GM18868 (cell line): ENCODE results near the gene G6PC2.
"Not testable (repeated sequence)": the region's sequence is repeated elsewhere in the genome, so short reads cannot be mapped to it uniquely, and the experiment has no call there.

Experiments
- ATAC-seq: cut with Tn5 transposase; IDR thresholded peaks from one replicate; pipeline ENCODE4 v1.9.1; 2021; ENCODE audit warnings: mild to moderate bottlenecking, moderate library complexity; ENCODE audit not compliant: unreplicated experiment

G6PC2 gene

DNA sequence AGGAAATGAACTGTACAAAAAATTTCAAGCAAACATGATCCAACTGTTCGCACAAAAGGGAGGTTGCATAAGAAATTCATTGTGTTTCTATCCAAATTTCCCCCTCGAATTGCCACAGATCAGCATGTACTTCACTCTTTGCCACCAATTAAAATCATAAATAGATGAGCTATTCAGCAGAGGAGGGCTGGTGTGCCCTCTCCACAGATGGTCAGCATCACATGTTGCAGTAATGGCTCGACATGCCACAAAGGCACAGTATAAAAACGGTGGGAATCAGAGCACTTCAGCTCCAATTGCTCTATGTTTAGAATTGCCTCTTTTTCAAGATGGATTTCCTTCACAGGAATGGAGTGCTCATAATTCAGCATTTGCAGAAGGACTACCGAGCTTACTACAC, at the start of gene G6PC2:
Gene G6PC2 (plus strand): TSS at position 289 of the 400 bp plus-strand sequence. CDS start 41 bp downstream, at position 330.
- no peak for ATAC-seq

DNA sequence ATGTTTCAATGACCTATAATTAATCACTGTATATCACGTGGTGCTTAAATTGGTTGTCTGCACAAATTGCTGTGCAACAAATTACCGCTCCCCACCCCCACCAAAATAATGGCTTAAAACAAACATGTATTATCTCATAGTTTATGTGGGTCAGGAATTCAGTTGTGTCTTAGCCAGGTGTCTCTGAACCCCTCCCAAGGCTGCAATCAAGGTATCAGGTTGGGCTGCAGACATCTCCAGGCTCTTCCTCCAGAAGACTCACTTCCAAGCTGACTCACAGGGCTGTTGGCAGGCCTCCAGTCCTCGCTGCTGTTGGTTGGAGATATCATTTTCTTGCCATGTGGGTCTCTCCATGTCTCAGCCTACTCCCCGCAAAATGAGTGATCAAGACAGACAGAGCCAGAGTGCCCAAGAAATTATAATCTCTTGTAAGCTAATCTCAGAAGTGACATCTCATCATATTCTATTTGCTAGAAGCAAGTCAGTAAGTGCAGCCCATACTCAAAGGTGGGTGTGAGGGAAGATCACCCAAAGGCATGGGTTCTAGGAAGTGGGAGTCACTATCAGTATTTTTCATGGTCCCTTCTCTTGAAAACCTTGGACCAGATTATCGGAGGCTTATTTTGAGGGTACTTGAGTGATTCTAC, 49.3 kb upstream of the G6PC2 start:
- ATAC-seq: no peak

DNA sequence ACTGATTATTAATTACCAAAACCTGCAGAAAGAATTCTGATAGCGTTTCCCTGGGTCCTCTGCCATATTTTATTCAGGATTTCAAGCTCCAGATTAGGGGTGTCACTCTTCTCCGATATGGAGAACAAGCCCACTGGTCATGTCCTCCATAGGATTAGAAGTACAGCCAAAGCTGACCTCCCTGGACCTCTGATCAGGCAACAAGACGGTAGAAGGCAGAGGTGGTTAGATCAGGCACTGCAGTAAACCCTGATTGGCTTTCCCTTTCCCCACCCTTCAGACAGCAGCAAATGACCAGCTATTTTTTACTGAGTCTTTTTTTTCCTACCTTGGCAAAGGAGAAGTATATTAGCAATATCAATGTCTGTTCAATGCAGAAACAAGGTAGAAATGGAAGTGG, 48.6 kb upstream of the G6PC2 start:
- ATAC-seq: no peak

- no peak for ATAC-seq
Observed at GRCh38 chr2:168853471-168853870, 47.6 kb upstream of the G6PC2 start.

DNA sequence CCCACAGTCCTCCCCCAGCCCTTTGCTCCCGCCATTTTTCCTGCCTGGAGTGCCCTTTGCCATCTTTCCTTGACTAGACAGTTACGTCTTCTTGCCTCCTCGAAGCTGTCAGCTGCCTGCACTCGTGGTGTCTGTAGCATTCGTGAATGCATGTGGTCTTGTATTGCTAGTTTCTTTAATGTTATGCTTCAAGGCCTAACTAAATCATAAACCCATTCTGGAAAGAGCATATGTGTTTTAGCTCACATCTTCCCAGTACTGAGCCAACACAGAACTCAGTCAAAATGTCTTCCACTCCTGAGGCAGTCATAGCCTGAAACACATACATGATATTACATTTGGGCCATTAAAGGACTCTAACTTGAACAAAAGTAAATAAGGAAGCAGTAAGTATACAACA, 46.4 kb upstream of the G6PC2 start:
- no peak for ATAC-seq

GRCh38 chr2:168855601-168856000, 45.5 kb upstream of the G6PC2 start:
- no peak for ATAC-seq

DNA sequence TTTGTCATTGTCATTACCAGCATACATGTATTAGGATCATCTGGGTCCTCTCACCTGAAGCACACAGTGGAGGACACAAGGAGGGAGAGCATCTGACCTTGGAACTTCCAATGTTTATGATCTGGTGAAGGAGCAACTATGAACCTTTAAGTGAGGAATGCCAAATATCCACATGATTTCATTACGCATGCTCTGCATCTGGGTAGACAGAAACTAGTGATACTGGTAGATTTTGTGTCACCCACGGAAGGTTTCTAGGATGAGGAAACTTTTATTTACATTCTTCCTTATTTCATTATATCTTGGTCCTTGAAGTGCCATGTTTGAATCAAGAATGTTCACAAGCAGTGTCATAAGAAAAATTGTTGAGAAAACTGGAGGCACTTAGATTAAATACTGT, 42.9 kb upstream of the G6PC2 start:
- ATAC-seq: no peak

GRCh38 chr2:168867164-168867563, 33.9 kb upstream of the G6PC2 start:
- ATAC-seq: not testable (repeated sequence)

DNA sequence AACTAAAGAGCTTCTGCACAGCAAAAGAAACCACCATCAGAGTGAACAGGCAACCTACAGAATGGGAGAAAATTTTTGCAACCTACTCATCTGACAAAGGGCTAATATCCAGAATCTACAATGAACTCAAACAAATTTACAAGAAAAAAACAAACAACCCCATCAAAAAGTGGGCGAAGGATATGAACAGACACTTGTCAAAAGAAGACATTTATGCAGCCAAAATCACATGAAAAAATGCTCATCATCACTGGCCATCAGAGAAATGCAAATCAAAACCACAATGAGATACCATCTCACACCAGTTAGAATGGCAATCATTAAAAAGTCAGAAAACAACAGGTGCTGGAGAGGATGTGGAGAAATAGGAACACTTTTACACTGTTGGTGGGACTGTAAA, 30.7 kb upstream of the G6PC2 start:
- not testable (repeated sequence) for ATAC-seq

DNA sequence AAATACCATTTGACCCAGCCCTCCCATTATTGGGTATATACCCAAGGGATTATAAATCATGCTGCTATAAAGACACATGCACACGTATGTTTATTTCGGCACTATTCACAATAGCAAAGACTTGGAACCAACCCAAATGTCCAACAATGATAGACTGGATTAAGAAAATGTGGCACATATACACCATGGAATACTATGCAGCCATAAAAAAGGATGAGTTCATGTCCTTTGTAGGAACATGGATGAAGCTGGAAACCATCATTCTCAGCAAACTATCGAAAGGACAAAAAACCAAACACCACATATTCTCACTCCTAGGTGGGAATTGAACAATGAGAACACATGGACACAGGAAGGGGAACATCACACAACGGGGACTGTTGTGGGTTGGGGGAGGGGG, 30.3 kb upstream of the G6PC2 start:
- not testable (repeated sequence) for ATAC-seq

DNA sequence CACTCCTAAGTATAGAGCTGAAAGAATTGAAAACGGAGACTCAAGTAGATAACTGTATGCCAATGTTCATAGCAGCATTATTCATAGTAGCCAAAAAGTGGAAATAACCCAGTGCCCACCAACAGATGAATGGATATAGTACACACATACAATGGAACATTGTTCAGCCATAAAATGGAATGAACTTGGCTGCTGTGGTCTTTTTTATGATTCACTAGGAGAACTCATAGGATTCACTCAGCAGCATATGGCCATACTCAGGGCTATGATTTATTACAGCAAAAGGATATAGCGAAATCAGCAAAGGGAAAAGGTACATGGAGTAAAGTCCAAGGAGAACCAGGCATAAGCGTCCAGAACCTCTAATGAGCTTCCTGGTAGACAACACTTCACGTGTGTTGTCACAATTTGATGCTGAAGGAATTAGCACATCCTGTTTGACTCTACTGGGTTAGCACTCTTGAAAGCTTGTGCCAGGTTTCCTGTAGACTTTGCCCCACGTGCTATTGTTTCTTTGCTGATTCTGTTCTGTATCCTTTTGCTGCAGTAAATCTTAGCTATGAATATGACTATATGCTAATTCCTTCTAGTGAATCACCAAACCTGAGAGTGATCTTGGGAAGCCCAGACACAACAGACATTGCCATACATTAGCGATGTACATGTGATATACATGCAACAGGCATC, 26.6 kb upstream of the G6PC2 start:
- ATAC-seq: no peak

GRCh38 chr2:168882163-168882562, 18.9 kb upstream of the G6PC2 start:
- ATAC-seq: not testable (repeated sequence)

DNA sequence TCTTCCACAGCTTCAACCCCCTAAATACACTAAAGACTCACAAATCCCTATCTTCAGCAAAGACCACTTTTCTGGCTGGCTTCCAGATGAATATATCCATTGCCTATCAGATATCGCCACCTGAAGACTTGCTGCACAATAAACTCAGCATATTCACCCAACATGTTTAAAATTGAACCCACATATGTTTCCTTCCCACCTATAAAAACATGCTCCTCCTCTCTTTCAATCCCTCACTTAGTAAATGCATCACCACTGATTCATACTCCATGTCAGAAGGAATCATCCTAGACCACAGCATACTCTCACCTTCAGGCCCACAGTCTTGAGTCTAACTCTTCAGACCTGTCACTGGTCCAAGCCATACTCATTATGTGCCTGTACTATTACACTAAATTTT, 16.1 kb upstream of the G6PC2 start:
- ATAC-seq: no peak

DNA sequence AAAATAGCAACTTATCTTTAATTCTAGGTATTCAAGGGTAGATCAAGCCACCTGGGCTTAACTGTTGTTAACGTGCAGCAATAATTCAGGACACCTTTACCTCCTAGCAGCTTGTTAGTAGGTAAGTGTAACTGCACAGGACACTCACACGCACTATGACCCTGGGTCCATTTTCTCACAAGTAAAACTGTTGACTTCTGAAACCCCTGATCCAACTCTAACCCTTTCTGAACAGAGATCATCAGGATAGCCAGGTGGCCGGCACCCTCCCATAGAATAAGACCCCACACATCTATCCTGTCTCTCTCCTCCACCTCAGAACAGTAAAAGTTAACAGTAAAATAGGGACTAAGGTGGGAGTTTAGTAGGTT, 11.5 kb upstream of the G6PC2 start:
- ATAC-seq: peak; percentile 2

- peak; percentile 100 for ATAC-seq
Observed at GRCh38 chr2:168890006-168890782, 10.9 kb upstream of the G6PC2 start, which contains the start of gene SPC25. Gene SPC25, minus strand, starts transcription at chr2:168890430. Its CDS starts 911 bp downstream, at chr2:168889519.

DNA sequence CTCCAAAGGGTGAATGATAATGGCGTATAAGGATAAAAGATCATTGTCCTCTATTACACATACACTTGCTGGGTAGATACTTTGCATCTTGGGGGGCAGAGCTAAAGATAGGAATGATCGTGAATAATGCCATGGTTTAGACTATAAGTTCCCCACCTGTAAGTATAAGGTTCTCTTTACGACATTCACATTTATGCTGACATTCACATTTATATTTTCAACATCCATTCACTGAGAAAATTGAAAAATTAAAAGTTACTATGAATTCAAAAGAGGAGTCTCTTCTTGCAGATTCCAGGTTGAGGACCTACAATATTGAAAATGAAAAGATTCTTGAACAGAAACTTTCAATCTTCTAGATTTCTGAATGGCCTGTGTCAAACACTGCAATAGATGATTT, 8.8 kb upstream of the G6PC2 start:
- ATAC-seq: no peak

DNA sequence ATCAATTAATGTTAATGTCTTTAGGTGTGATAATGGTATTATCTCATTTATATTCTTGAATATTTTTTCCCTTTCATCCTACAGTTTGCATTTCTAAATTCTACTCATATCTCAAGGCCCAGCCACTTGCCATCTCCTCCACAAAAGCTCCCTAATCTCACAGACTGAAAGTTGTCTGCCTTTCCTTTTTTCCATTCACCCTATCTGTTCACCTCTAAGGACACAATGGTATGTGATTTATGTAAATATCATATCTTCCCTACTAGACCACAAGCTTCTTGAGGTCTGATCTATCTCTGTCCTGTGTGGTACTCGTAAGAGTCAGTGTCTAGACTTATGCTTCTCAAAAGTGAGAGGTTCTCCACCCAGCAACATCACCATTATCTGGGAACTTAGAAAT, 7.0 kb upstream of the G6PC2 start:
- ATAC-seq: no peak

- ATAC-seq: no peak
Observed at GRCh38 chr2:168894720-168895119, 6.4 kb upstream of the G6PC2 start.

GRCh38 chr2:168895771-168896170, 5.3 kb upstream of the G6PC2 start:
- no peak for ATAC-seq

DNA sequence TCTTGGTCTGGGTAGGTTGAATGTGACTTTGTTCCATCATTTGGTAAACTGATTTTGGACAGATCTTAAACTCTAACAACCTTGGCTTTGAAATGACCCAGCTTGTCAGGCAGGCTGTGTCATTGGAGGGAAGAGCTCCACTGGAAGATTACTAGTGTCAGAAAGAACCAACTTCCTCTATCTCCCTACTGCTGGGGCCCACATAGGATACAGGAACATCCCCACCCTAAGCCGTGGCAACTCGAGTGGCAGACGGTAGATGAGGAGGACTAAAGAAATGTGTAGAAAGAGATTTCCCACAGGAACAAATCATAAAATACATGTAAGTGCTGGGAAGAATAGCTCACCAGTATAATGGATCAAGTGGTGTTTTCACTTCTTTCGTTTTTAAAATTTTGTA, 4.3 kb upstream of the G6PC2 start:
- no peak for ATAC-seq

GRCh38 chr2:168897449-168897848, 3.6 kb upstream of the G6PC2 start:
- no peak for ATAC-seq

DNA sequence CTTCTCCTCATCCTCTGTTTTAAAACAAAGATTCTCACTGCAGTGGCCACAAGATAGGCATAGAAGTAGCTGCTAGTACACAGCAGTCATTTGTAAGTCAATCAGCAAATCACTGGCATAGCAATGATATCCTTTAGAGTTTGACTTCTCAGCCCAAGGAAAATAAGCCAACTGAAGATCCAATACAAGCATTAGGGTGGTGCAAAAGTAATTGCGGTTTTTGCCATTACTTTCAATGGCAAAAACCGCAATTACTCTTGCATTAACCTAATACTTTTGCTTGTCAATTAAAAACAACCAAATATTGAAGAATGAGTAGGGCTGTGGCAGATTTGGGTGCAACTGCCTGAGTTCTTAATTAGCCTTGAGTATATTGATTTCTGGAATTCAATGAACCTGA, 2.8 kb downstream of the G6PC2 start:
- no peak for ATAC-seq
